Measurements from ENCODE around the gene VAV3. TPM values are rescaled to one million over a fixed set of nuclear protein-coding genes. Genes with fewer than 3 reads are reported as not detected.

The VAV3 gene
- total and polyA plus RNA-seq, 2 of the 8 experiments (the other 6 are each of a cell fraction or from before 2014, with no cell fraction given) = 2.9 to 7.9 TPM

GRCh38 chr1:107657356-107657755 is 307.6 kb downstream of the VAV3 start:
- no peak for DNase-seq (ENCODE audit: low read depth in 1 of 2, low spot score in 2 of 2)
- Histone ChIP-seq H3K9me3 (ENCODE audit: insufficient read depth in 2 of 2, low read depth in 1 of 2, low read length in 1 of 2) (no peaks in the 10 kb centered on the region), H3K56ac (replicated peaks; ENCODE audit: insufficient read length, low read depth, low read length) (no peak overlapping the region), H3K4ac (replicated peaks; ENCODE audit: insufficient read length, low read depth, low read length) (no peak overlapping the region), H2BK120ac (replicated peaks; ENCODE audit: low read depth, low read length) (no peak overlapping the region), H3K4me2 (ENCODE audit: insufficient read depth in 1 of 2, low read depth in 2 of 2, low read length in 2 of 2) (no peak overlapping the region), H3K4me3 (ENCODE audit: extremely low read depth in 1 of 4, insufficient read depth in 2 of 4, low read depth in 3 of 4, low read length in 4 of 4) (no peak overlapping the region), H4K20me1 (replicated peaks in 1 of 2; ENCODE audit: control insufficient read depth in 1 of 2, insufficient read depth in 2 of 2, low read length in 2 of 2) (no peaks in the 10 kb centered on the region), H2BK20ac (ENCODE audit: low read length) (no peak overlapping the region), H3K23me2 (ENCODE audit: low read depth, low read length) (no peaks in the 10 kb centered on the region), H2BK12ac (ENCODE audit: low read depth, low read length) (no peak overlapping the region), H2AFZ (ENCODE audit: low read length) (no peak overlapping the region), H3K23ac (ENCODE audit: insufficient read length) (no peak overlapping the region), H3K27me3 (replicated peaks in 1 of 4; ENCODE audit: control insufficient read depth in 3 of 4, extremely low read depth in 1 of 4, insufficient read depth in 3 of 4, low read length in 3 of 4) (no peaks in the 10 kb centered on the region), H4K5ac (ENCODE audit: insufficient read length, low read depth, low read length) (no peak overlapping the region), H4K8ac (ENCODE audit: extremely low read depth, insufficient read depth, low read length) (no peak overlapping the region), H3K14ac (ENCODE audit: insufficient read length) (no peak overlapping the region), H3K4me1 (replicated peaks in 1 of 4; ENCODE audit: control insufficient read depth in 3 of 4, insufficient read depth in 4 of 4, low read length in 3 of 4) (no peaks in the 10 kb centered on the region), H3K27ac (ENCODE audit: low read depth, low read length) (no peak overlapping the region), H3K79me2 (ENCODE audit: control insufficient read depth in 1 of 2, insufficient read depth in 2 of 2, low read length in 2 of 2) (no peaks in the 10 kb centered on the region), H2AK5ac (ENCODE audit: low read depth, low read length) (no peak overlapping the region), H3K18ac (ENCODE audit: extremely low read depth, low read length) (no peak overlapping the region), H3K9ac (replicated peaks in 1 of 4; ENCODE audit: extremely low read depth in 1 of 4, low read depth in 3 of 4, low read length in 3 of 4) (no peak overlapping the region), H4K91ac (replicated peaks; ENCODE audit: insufficient read length, low read length) (no peak overlapping the region), H3K36me3 (ENCODE audit: control insufficient read depth in 2 of 4, insufficient read depth in 4 of 4, low read length in 3 of 4) (no peaks in the 10 kb centered on the region), H2BK5ac (ENCODE audit: low read depth, low read length) (no peak overlapping the region), H3K79me1 (ENCODE audit: low read depth, low read length) (no peaks in the 10 kb centered on the region), H2BK15ac (ENCODE audit: low read length) (no peak overlapping the region)
- ChIA-PET CTCF (ENCODE audit: partially characterized antibody) (no interaction called here), POLR2A (ENCODE audit: partially characterized antibody) (no interaction called here)
- FAIRE-seq = no peak
- WGBS, 2 experiments (ENCODE audit: extremely low coverage in 1 of 2, insufficient coverage in 1 of 2, insufficient read length in 1 of 2, insufficient replicate concordance in 2 of 2, low coverage in 1 of 2, low lambda C conversion rate in 2 of 2, missing lambda C conversion rate in 1 of 2) = 91% methylated on average over 4 of the region's 4 CpGs; no CpG with 5 or more reads in 1 of the 2 experiments
- TF ChIP-seq TEAD4 (IDR thresholded peaks at IDR 0.05; ENCODE audit: low read depth, low read length) (no peak), CHD2 (IDR thresholded peaks at IDR 0.05; ENCODE audit: low read length) (no peak), NANOG (IDR thresholded peaks at IDR 0.05; ENCODE audit: insufficient read depth, low read depth, low read length, poor library complexity, severe bottlenecking) (no peak), SIRT6 (IDR thresholded peaks at IDR 0.05; ENCODE audit: low read length) (no peak), MAFK (IDR thresholded peaks at IDR 0.05; ENCODE audit: low read depth, low read length) (no peak), RAD21 (IDR thresholded peaks at IDR 0.05 in 1 of 2, conservative IDR thresholded peaks at IDR 0.05 in 1 of 2; ENCODE audit: low read depth in 2 of 2, low read length in 2 of 2) (no peak), EZH2 (IDR thresholded peaks at IDR 0.05; ENCODE audit: low read depth, low read length, severe bottlenecking) (no peak), MAX (IDR thresholded peaks at IDR 0.05) (no peak), EGR1 (IDR thresholded peaks at IDR 0.05; ENCODE audit: borderline replicate concordance, low read depth, low read length) (no peak), CREB1 (IDR thresholded peaks at IDR 0.05) (no peak), TAF7 (optimal IDR thresholded peaks at IDR 0.05; ENCODE audit: borderline replicate concordance, low read depth, low read length) (no peak), SIX5 (IDR thresholded peaks at IDR 0.05; ENCODE audit: low read depth, low read length) (no peak), SP2 (IDR thresholded peaks at IDR 0.05; ENCODE audit: low read length) (no peak), KDM4A (IDR thresholded peaks at IDR 0.05; ENCODE audit: low read depth, low read length, severe bottlenecking) (no peak), BCL11A (IDR thresholded peaks at IDR 0.05; ENCODE audit: low read depth in 2 of 2, low read length in 2 of 2) (no peak)
